K562 (cell line): ENCODE data around the gene SLC12A4. TPM values are rescaled to one million over a fixed set of nuclear protein-coding genes. Genes with fewer than 3 reads are reported as not detected.
A peak's percentile ranks its signal among the peaks of the same experiment; 100 is the strongest.

ENCODE experiments used
- ARID3B ChIP-seq: fragments of 250-450 bp; sonication (Bioruptor Pico); IDR thresholded peaks from 2 replicates; pipeline ENCODE4 v1.4.0; 2020; ENCODE audit warnings: borderline replicate concordance
- BRF1 ChIP-seq: IDR thresholded peaks from 3 replicates; pipeline ENCODE4 v1.6.1; 2011; ENCODE audit warnings: borderline replicate concordance, mild to moderate bottlenecking; ENCODE audit not compliant: insufficient read length; ENCODE audit errors: extremely low read depth
- C11orf30 ChIP-seq: fragments of 450-650 bp; IDR thresholded peaks from 2 replicates; pipeline ENCODE4 v1.6.1; 2016; ENCODE audit warnings: low read depth, mild to moderate bottlenecking
- CBFA2T2 ChIP-seq: fragments of 450-650 bp; conservative IDR thresholded peaks from 2 replicates; pipeline ENCODE4 v1.6.1; 2017; ENCODE audit warnings: mild to moderate bottlenecking
- EGR1 ChIP-seq: fragments of 450-650 bp; conservative IDR thresholded peaks from 2 replicates; pipeline ENCODE4 v1.6.1; 2017; ENCODE audit warnings: mild to moderate bottlenecking
- ETV5 ChIP-seq: sonication (generic); formaldehyde crosslinking; IDR thresholded peaks from 2 replicates; pipeline ENCODE4 v1.4.0; 2020; ENCODE audit warnings: low read depth, mild to moderate bottlenecking, missing genetic modification reagents
- PKNOX1 ChIP-seq: fragments of 450-650 bp; IDR thresholded peaks from 2 replicates; pipeline ENCODE4 v1.6.1; 2016
- SIN3A ChIP-seq, 2 experiments: fragments of 150-350 bp in 1 of 2; IDR thresholded peaks; 2 replicates each; pipeline ENCODE4 v1.6.1; 2011 to 2016; ENCODE audit warnings: borderline replicate concordance in 2 of 2, low read depth in 2 of 2, low read length in 2 of 2, mild to moderate bottlenecking in 2 of 2, moderate library complexity in 2 of 2; ENCODE audit not compliant: control insufficient read depth in 1 of 2
- SP1 ChIP-seq: sonication (generic); formaldehyde crosslinking; IDR thresholded peaks from 2 replicates; pipeline ENCODE4 v1.8.1; 2022; ENCODE audit warnings: mild to moderate bottlenecking, missing genetic modification reagents
- SRF ChIP-seq, 2 experiments: fragments of 250-450, 450-650 bp in 1 of 2; sonication (Bioruptor Pico) in 1 of 2; sonication (generic) in 1 of 2; formaldehyde crosslinking; IDR thresholded peaks; 2 replicates each; pipeline versions ENCODE4 v1.5.0 to v1.5.1; 2020 to 2022; ENCODE audit warnings: mild to moderate bottlenecking in 1 of 2, missing genetic modification reagents in 1 of 2
- TAF7 ChIP-seq: fragments of 450-650 bp; IDR thresholded peaks from 2 replicates; pipeline ENCODE4 v1.6.1; 2016; ENCODE audit warnings: missing genetic modification characterization, missing compliant biosample characterization
- TCF7L2 ChIP-seq: fragments of 150-350 bp; IDR thresholded peaks from 2 replicates; pipeline ENCODE4 v1.6.1; 2016; ENCODE audit warnings: low read depth, mild to moderate bottlenecking, low read length, moderate library complexity
- TCFL5 ChIP-seq: fragments of 250-450 bp; sonication (Bioruptor Pico); conservative IDR thresholded peaks from 2 replicates; pipeline ENCODE4 v1.6.1; 2021; ENCODE audit warnings: mild to moderate bottlenecking, moderate library complexity, matching md5 sums
- XRCC5 ChIP-seq: fragments of 200-400 bp; formaldehyde crosslinking; IDR thresholded peaks from 2 replicates; pipeline ENCODE4 v1.6.1; 2017; ENCODE audit warnings: low read depth, mild to moderate bottlenecking, low read length
- ZNF197 ChIP-seq: fragments of 200-800 bp; sonication (Bioruptor generic); IDR thresholded peaks from 2 replicates; pipeline ENCODE4 v1.6.1; 2016; ENCODE audit warnings: low read depth, missing genetic modification characterization, missing compliant biosample characterization
- polyA plus RNA-seq, 8 experiments: library from polyadenylated mRNA; depleted of rRNA in 4 of 8; stranded (reverse) in 5 of 8; unstranded in 3 of 8; fragments of >200 nt; fragmentation: Nextera tagmentation in 2 of 8; fragmentation: Illumina TruSeq in 1 of 8; extraction: Ambion mirVana in 2 of 8; extraction: Trizol in 1 of 8; gene quantifications; 2 replicates each; pipeline versions ENCODE4 v1.2.1 to v1.2.3, GENCODE V29; 2011 to 2014; ENCODE audit warnings: inconsistent platforms in 1 of 8, missing spikeins in 1 of 8
- total RNA-seq, 7 experiments: library from RNA; depleted of rRNA in 6 of 7; stranded (reverse); fragments of >200 nt in 6 of 7; fragmentation: Illumina TruSeq in 2 of 7; extraction: Trizol in 2 of 7; gene quantifications; 2 replicates each; pipeline versions ENCODE4 v1.2.1 to v1.2.3, GENCODE V29; 2011 to 2021; ENCODE audit warnings: low replicate concordance in 1 of 7
- TF ChIP-seq, protein P1 (sequence below): conservative IDR thresholded peaks from 2 replicates; pipeline ENCODE4 v1.6.1; 2011; ENCODE audit warnings: low read depth, mild to moderate bottlenecking, low read length; ENCODE audit not compliant: control insufficient read depth
- TF ChIP-seq, protein P2 (sequence below): fragments of 250-450 bp; sonication (Bioruptor Pico); IDR thresholded peaks from 2 replicates; pipeline ENCODE4 v1.8.0; 2021; ENCODE audit warnings: moderate library complexity, mild to moderate bottlenecking, inconsistent platforms
- TF ChIP-seq, protein P3 (sequence below): sonication (generic); formaldehyde crosslinking; IDR thresholded peaks from 2 replicates; pipeline ENCODE4 v1.8.1; 2023; ENCODE audit warnings: mild to moderate bottlenecking, missing genetic modification reagents

SLC12A4 gene
- total and polyA plus RNA-seq, 9 of the 15 experiments (the other 6 are each of a cell fraction or from before 2014, with no cell fraction given), result 0.75 to 43.5 (median 15.0) TPM

- peak; percentile 49 for TF ChIP-seq C11orf30
- peak; percentile 67 for TF ChIP-seq TAF7 (tag)
- peak; percentile 82 for TF ChIP-seq EGR1
- TF ChIP-seq ETV5 (CRISPR knock-in tag), result peak; percentile 73; the same call in 1 of the 2 replicates
- TF ChIP-seq XRCC5, result peak; percentile 66; the same call in 1 of the 2 replicates
- TF ChIP-seq SP1 (CRISPR knock-in tag), result peak; percentile 78
- 0 out of 2 replicates have a peak, but pooled peaks have one; percentile 9 for TF ChIP-seq ARID3B (CRISPR knock-in tag)
- TF ChIP-seq, protein P1, sequence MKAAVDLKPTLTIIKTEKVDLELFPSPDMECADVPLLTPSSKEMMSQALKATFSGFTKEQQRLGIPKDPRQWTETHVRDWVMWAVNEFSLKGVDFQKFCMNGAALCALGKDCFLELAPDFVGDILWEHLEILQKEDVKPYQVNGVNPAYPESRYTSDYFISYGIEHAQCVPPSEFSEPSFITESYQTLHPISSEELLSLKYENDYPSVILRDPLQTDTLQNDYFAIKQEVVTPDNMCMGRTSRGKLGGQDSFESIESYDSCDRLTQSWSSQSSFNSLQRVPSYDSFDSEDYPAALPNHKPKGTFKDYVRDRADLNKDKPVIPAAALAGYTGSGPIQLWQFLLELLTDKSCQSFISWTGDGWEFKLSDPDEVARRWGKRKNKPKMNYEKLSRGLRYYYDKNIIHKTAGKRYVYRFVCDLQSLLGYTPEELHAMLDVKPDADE, result peak; percentile 75; the same call in 1 of the 2 replicates
- TF ChIP-seq CBFA2T2, result peak; percentile 64
- peak in 1 of 2 experiments; percentile 44; a peak in 1 of 4 replicates for TF ChIP-seq SRF (CRISPR knock-in tag; IDR thresholded peaks at IDR 0.05)
- no peak for TF ChIP-seq BRF1
- TF ChIP-seq, protein P2, sequence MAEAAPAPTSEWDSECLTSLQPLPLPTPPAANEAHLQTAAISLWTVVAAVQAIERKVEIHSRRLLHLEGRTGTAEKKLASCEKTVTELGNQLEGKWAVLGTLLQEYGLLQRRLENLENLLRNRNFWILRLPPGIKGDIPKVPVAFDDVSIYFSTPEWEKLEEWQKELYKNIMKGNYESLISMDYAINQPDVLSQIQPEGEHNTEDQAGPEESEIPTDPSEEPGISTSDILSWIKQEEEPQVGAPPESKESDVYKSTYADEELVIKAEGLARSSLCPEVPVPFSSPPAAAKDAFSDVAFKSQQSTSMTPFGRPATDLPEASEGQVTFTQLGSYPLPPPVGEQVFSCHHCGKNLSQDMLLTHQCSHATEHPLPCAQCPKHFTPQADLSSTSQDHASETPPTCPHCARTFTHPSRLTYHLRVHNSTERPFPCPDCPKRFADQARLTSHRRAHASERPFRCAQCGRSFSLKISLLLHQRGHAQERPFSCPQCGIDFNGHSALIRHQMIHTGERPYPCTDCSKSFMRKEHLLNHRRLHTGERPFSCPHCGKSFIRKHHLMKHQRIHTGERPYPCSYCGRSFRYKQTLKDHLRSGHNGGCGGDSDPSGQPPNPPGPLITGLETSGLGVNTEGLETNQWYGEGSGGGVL (CRISPR knock-in tag), result no peak
- TF ChIP-seq TCFL5 (CRISPR knock-in tag), result no peak
- TF ChIP-seq, protein P3, sequence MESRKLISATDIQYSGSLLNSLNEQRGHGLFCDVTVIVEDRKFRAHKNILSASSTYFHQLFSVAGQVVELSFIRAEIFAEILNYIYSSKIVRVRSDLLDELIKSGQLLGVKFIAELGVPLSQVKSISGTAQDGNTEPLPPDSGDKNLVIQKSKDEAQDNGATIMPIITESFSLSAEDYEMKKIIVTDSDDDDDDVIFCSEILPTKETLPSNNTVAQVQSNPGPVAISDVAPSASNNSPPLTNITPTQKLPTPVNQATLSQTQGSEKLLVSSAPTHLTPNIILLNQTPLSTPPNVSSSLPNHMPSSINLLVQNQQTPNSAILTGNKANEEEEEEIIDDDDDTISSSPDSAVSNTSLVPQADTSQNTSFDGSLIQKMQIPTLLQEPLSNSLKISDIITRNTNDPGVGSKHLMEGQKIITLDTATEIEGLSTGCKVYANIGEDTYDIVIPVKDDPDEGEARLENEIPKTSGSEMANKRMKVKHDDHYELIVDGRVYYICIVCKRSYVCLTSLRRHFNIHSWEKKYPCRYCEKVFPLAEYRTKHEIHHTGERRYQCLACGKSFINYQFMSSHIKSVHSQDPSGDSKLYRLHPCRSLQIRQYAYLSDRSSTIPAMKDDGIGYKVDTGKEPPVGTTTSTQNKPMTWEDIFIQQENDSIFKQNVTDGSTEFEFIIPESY (CRISPR knock-in tag), result 0 out of 2 replicates have a peak, but pooled peaks have one; percentile 19
- no peak for TF ChIP-seq TCF7L2
- peak; percentile 95 to 96 for TF ChIP-seq SIN3A (IDR thresholded peaks at IDR 0.05; ENCODE audit: borderline replicate concordance in 2 of 2, control insufficient read depth in 1 of 2, low read depth in 2 of 2, low read length in 2 of 2)
- TF ChIP-seq PKNOX1, result peak; percentile 98
- TF ChIP-seq ZNF197 (CRISPR knock-in tag), result no peak
These were observed 32.9 kb downstream of the SLC12A4 start (continued) for GRCh38 chr16:67935402-67936123.
